ENCODE results near the gene SMIM14.

DNA sequence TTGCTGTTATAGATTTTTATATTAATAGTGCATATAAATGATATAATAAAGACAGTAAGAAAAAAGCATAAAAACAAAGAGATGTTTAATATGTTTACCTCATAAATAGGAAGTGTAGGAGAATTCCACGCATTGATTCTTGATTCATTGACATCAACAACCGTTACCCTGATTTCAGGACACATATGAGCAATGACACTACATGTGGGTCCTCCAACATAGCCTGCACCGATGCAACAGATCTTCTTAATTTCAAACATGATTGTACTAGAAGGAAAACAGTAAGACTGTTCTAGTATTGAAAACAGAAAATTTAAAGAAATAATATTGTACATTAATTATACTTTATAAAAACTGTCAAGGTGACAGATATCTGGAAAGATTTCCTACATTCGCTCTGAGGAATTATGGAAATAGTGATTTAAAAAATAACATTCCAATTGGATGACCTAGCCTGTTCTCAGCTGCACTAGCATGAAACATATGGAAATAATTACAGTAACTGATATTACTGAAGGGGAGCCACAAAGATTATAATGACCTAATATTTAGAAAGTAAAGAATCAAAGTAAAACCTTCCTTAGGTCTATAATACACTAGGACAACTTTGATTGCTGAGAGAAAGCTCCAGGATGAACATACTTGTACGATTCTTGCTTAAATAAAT, 117.3 kb downstream of the SMIM14 start:
- TF ChIP-seq POLR2AphosphoS5 (IDR thresholded peaks at IDR 0.05; ENCODE audit: low read depth, low read length) (no peak), POLR2A (IDR thresholded peaks at IDR 0.05; ENCODE audit: low read depth, low read length) (no peak), TAF1 (IDR thresholded peaks at IDR 0.05; ENCODE audit: low read depth, low read length) (no peak), SPI1 (IDR thresholded peaks at IDR 0.05; ENCODE audit: low read depth, low read length) (no peak), PAX5 (IDR thresholded peaks at IDR 0.05; ENCODE audit: insufficient read depth, low read length, severe bottlenecking) (no peak)
